Tongue (tissue), 3 donors: ENCODE data around the gene MIB1. TPM values are rescaled to one million over a fixed set of nuclear protein-coding genes. Genes with fewer than 3 reads are reported as not detected.

Experiments
- DNase-seq: peaks from one replicate; pipeline ENCODE4 v3.0.0-alpha.2; 2015
- small RNA-seq: library from RNA; depleted of rRNA; stranded (forward); fragments of <200 nt; gene quantifications from one replicate; pipeline ENCODE3, GENCODE V24; 2014; ENCODE audit warnings: low replicate concordance
- total RNA-seq: library from RNA; depleted of rRNA; stranded (reverse); fragments of >200 nt; gene quantifications from one replicate; pipeline ENCODE4 v1.2.3, GENCODE V29; 2014

The MIB1 gene
- total RNA-seq, 1 donor from 2014 or later = 86.6 TPM

DNA sequence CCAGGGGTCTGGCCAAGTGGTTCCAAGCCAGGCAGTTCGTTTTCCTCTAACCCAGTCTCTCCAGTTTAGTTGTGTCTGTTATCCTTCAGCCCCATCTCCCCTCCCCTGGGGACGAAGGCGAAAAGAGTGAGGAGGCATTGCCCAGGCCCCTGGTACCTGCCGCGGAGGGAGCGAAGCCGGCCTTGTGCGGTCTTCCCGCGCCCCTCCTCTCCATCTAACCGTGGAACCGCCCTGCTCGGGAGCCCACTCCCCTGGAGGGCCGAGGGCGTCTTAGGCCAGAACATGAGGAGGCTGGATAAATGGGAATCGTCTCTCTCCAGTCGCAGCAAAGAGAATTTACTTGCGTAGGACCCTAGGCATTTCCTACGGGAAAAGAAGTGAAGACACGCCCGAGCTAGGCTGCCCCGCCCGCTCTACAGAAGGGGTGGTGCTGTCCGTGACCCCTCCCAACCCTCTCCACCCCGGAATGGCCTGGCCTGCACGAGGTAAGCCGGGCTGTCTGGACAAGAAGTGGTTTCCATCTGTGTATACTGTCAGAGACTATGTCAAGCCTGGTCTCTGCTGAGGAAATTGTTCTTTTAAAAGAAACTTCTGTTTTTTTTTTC lies 156.2 kb downstream of the MIB1 start:
- no peak for DNase-seq

DNA sequence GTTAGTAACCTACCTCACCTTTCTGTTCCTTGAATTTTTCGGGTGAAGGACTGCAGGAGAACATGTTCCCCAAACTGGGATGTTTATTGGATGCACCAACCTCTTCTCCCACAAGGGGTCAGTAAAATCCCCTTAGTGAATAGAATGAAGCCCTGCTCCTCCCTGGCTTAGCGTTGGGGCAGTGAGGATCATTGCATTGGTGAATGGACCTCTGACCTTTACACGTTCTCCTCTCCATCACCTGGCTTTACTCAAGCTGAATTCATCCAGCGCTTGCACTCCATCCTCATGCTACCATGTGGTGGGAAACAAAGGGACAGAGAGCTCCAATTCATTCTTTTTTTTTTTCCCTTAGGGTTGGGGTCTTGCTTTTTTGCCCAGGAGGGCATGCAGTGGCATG lies 157.2 kb downstream of the MIB1 start:
- DNase-seq = peak; percentile 63

DNA sequence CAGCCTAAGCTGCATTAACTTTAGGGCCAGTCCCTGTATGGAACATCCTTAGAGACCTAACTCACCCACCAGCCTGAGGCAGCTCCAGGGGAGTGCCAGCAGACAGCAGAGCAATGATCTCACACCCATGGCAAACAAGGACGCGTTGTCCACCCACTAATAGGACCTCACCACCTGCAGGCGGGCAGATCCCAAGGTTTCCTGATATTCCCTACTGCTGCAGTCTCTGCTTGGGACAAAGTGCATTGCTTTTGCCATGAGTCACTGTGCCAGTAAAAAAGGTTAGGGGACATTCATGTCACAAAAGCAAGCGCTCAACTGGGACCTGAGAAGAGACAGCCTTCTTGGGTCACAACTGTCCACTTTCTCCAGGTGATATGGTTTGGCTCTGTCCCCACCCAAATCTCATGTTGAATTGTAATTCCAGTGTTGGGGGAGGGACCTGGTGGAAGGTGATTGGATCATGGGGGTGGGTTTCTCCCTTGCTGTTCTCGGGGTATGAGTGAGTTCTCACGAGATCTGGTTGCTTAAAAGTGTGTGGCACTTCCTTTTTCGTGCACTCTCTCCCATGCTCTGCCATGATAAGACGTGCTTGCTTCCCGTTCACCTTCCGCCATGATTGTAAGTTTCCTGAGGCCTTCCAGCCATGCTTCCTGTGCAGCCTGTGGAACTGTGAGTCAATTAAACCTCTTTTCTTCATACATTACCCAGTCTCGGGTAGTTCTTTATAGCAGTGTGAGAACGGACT lies 160.2 kb downstream of the MIB1 start:
- no peak for DNase-seq

DNA sequence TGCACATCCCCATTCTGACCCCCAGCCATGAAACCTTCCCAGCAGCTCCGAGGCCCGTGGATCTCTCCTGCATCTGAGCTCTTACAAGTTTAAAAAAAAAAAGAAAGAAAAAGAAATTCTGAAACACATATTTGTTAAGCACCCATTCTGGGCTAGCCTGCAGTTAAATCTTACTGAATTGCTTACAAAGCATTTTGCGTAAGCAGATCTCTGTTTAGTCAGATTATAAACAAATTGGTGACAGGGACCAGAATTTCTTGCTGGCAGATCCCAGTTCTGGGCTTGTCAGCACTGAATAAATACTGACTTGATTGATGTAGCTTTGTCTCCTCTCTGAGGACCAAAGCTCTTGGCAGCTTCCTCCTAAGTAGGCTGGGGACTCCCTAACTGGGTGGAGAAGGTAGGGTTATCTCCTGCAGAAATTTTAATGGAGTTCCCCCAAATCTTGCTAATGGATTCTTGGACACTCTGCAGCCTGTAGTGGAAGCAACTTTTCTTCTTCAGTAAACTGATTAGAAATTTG lies 160.9 kb downstream of the MIB1 start:
- DNase-seq = no peak

DNA sequence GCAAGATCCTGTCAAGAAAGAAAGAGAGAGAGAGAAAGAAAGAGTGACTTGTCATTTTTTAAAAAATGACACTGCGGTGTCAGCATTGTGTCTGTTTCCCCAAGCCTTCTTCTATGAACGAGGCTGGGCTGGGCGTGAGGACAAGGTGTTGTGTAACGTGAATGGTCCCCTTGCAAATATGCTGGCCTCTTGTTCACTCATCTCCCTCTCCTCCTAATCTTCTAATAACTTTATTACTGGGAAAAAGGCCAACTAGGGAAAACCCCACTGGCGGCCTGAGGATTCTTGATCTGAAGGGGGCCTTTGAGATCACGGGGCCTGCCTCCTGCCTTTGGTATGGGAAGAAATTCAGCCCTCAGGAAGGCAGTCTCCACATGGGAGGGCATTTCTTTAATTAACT lies 163.1 kb downstream of the MIB1 start:
- DNase-seq = no peak

GRCh38 chr18:21904856-21905255 lies 164.3 kb downstream of the MIB1 start:
- peak; percentile 62 for DNase-seq

DNA sequence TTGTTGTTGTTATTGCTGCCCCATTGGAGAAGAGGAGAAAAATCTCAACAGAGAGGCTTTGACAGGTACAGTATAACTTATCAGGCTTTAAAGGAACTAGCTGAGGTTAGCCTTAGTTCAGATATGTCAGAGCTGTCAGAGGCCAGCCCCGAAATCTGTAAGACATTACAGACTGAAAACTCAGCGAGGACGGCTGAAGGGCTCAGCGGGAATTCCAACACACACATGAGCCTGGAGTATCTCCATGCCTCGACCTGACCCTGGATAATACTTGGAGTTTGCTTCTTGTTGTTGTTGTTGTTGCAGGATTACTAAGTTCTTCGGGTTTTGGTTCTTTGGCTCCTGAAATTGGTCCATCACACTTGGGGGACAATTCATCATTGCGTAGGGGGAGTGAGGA lies 166.9 kb downstream of the MIB1 start:
- DNase-seq = no peak

- no peak for DNase-seq
These were observed 168.1 kb downstream of the MIB1 start for GRCh38 chr18:21908711-21909110.

DNA sequence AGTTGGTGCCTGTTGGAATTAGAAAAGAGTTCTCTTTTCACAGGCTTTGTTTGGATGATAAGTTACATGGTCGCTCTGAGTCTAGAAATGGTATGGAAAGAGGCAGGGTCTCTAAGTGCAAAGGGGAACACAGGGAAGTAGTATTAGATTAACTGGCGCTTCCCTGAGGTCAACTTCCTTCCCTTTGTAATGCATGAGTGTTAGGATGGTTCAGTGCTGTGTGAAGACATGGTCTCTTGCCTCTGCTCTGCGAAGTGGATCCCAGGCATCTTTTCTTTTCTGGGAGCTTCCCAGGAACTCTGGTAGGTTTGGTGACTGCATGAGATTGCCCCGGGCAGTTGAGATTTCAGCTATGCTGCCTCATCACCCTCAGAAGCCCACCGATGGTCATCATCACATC lies 170.3 kb downstream of the MIB1 start:
- no peak for DNase-seq

- no peak for DNase-seq
These were observed 171.0 kb downstream of the MIB1 start for GRCh38 chr18:21911551-21911950.

DNA sequence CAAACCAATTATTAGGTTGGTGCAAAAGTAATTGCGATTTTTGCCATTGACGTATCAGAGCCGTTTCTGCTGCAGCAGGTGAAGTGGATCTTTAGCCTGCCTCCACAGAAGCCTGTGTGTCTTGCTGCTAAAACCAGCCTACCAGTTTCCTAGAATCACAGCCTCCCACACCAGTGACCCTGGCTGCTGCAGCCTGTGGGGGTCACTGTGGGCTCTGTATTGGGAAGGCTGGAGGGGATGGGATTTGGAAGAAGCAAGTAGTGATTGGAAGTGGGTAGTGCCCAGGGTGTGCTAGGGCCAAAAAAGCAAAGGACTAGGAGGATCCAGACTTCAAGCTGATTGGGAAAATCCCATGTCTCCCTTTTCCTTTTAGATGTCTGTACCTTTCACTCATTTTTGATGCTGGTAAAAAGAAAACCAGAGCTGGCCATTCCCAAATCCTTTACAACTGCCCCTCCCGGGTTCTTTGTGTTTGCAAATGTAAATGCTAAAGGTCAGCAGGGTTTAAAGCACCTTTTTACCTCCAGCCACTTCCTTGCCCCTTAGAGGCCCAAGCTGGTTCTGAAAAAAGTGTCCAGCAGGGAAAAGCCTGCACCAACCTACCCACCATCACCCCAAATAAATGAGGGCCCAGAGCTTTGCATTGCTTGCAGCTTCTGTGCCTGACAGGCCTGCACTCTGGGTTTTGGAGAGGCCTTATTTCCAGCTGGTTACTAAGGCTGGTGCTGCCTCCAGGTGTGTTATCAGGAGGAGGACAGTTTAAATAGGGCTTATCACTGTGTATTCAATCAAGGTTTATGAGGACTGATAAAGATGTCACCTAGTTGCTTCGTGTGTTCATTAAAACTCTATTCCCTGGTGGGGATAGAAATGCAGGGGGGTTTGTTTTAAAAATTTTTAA lies 172.0 kb downstream of the MIB1 start:
- DNase-seq = no peak

- DNase-seq = no peak
These were observed 174.2 kb downstream of the MIB1 start for GRCh38 chr18:21914739-21915319.

GRCh38 chr18:21915546-21915945 lies 175.0 kb downstream of the MIB1 start:
- no peak for DNase-seq

DNA sequence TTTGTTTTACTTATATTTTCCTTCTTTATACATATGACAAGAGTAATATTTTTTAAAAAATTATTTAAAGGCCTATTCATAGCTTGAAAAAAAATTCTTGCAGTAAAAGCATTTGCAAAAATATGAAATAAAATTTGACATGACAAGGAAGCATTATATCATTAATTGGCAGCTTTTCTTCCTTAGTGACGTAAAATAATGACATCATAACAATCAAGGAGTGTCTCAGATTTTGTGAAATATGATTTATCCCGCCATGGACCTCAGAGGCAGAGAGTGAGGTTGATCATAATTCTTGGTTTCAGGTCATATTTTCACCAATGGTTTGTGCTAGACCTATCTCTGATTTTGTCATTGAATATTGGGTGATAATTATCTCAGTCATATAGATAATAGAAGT lies 176.0 kb downstream of the MIB1 start:
- no peak for DNase-seq

DNA sequence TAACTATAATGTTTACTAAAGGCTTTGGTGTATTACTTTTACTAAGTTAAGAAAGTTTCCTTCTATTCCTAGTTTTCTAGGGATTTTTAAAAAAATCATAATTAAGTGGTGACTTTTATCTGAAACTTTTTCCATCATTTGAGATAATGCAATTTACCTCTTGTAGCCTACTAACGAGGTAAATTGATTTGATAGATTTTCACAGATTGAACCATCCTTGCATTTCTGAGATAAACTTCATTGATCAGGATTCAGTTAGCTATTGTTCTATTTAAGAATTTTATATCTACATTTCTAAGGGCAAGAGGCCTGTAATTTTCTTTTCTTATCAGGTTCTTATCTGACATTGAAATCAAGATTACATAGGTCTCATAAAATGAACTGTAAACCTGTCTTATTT lies 178.1 kb downstream of the MIB1 start:
- DNase-seq = no peak

Small RNAs within 50 kb of the gene (small RNA-seq; reads per million reads assigned to genes)
- gene AC103987.3 = not detected
- not detected for gene RF00019
- not detected for gene RF00045
- not detected for gene RF01241
- not detected for gene RN7SL233P
- not detected for gene RNU6-1038P

Other genes with a start within 250 kb of the MIB1 start
- 32.6 TPM for gene ESCO1, start 140.1 kb upstream of the MIB1 start, total RNA-seq
- gene SNRPD1, start 128.5 kb upstream of the MIB1 start, total RNA-seq = 11.5 TPM
- gene ABHD3, start 36.0 kb upstream of the MIB1 start, total RNA-seq = 11.5 TPM